CD14-positive monocyte (primary cell): ENCODE data around the gene SH3BGR. TPM values are rescaled to one million over a fixed set of nuclear protein-coding genes. Genes with fewer than 3 reads are reported as not detected.

ENCODE experiments used
- DNase-seq, 3 donors: peaks; one replicate each; pipeline ENCODE4 v3.0.0-alpha.2; 2011 to 2022
- H2AFZ ChIP-seq: 2 replicates; pipeline ENCODE4 v1.6.0; 2012; ENCODE audit warnings: mild to moderate bottlenecking, low read depth, low read length, inconsistent platforms; ENCODE audit not compliant: insufficient read depth, poor library complexity, severe bottlenecking
- H3K27ac ChIP-seq, 2 donors: 1 replicate in 1 of 2; 2 replicates in 1 of 2; pipeline ENCODE4 v1.5.1; 2012 to 2013; ENCODE audit warnings: low read length in 2 of 2, control low read depth in 1 of 2, inconsistent platforms in 1 of 2, low read depth in 1 of 2, mild to moderate bottlenecking in 1 of 2
- H3K27me3 ChIP-seq, 2 donors: one replicate each; pipeline versions ENCODE4 v1.6.0 to v1.6.1; 2011 to 2013; ENCODE audit warnings: low read length in 2 of 2; ENCODE audit not compliant: control insufficient read depth in 2 of 2, insufficient read depth in 2 of 2
- H3K36me3 ChIP-seq, 2 donors: replicated peaks in 1 of 2; 1 replicate in 1 of 2; 2 replicates in 1 of 2; pipeline versions ENCODE4 v1.5.1 to v1.6.1; 2012 to 2013; ENCODE audit warnings: low read length in 2 of 2, control low read depth in 1 of 2, inconsistent platforms in 1 of 2, mild to moderate bottlenecking in 1 of 2; ENCODE audit not compliant: insufficient read depth in 2 of 2, control insufficient read depth in 1 of 2
- H3K4me1 ChIP-seq, 2 donors: 1 replicate in 1 of 2; 2 replicates in 1 of 2; pipeline versions ENCODE4 v1.5.1 to v1.6.1; 2012 to 2013; ENCODE audit warnings: low read length in 2 of 2, control low read depth in 1 of 2, inconsistent platforms in 1 of 2, mild to moderate bottlenecking in 1 of 2, moderate library complexity in 1 of 2; ENCODE audit not compliant: insufficient read depth in 2 of 2, control insufficient read depth in 1 of 2
- H3K4me2 ChIP-seq: replicated peaks from 2 replicates; pipeline ENCODE3; 2012; ENCODE audit warnings: low read length, moderate library complexity, mild to moderate bottlenecking; ENCODE audit not compliant: poor library complexity, severe bottlenecking; ENCODE audit errors: extremely low read depth
- H3K4me3 ChIP-seq, 3 experiments: fragments of 200-600 bp in 1 of 3; sonication (generic) in 1 of 3; replicated peaks in 1 of 3; 1 replicate in 2 of 3; 2 replicates in 1 of 3; pipeline ENCODE4 v1.5.1; 2011 to 2013; ENCODE audit warnings: low read length in 3 of 3, mild to moderate bottlenecking in 3 of 3, control low read depth in 2 of 3, low read depth in 2 of 3, inconsistent platforms in 1 of 3, moderate library complexity in 1 of 3
- H3K79me2 ChIP-seq: 2 replicates; pipeline ENCODE4 v1.6.0; 2012; ENCODE audit warnings: mild to moderate bottlenecking, control low read depth, inconsistent platforms, low read length, moderate library complexity; ENCODE audit not compliant: insufficient read depth
- H3K9ac ChIP-seq: 2 replicates; pipeline ENCODE4 v1.6.0; 2017; ENCODE audit warnings: low read length, mild to moderate bottlenecking; ENCODE audit not compliant: insufficient read depth, poor library complexity, severe bottlenecking
- H3K9me3 ChIP-seq, 2 donors: replicated peaks in 1 of 2; 1 replicate in 1 of 2; 2 replicates in 1 of 2; pipeline versions ENCODE4 v1.5.1 to v1.6.1; 2012 to 2013; ENCODE audit warnings: low read length in 2 of 2, control low read depth in 1 of 2; ENCODE audit not compliant: control insufficient read depth in 1 of 2, insufficient read depth in 1 of 2
- H4K20me1 ChIP-seq: 2 replicates; pipeline ENCODE4 v1.6.0; 2012; ENCODE audit warnings: mild to moderate bottlenecking, low read length, control low read depth, moderate library complexity; ENCODE audit not compliant: insufficient read depth
- H3K27ac Mint-ChIP-seq, 7 donors: one replicate each; pipeline ENCODE4 v1.8.0; 2020; ENCODE audit warnings: mild to moderate bottlenecking in 7 of 7, mixed read lengths in 7 of 7, moderate library complexity in 6 of 7, inconsistent platforms in 2 of 7
- H3K27me3 Mint-ChIP-seq, 3 donors: one replicate each; pipeline ENCODE4 v1.8.0; 2021 to 2022; ENCODE audit warnings: low read depth in 3 of 3, mild to moderate bottlenecking in 3 of 3, mixed read lengths in 3 of 3, moderate library complexity in 3 of 3, inconsistent platforms in 1 of 3
- H3K36me3 Mint-ChIP-seq, 2 donors: one replicate each; pipeline ENCODE4 v1.8.0; 2020; ENCODE audit warnings: mixed read lengths in 2 of 2, inconsistent platforms in 1 of 2, mild to moderate bottlenecking in 1 of 2
- H3K4me1 Mint-ChIP-seq: one replicate; pipeline ENCODE4 v1.8.0; 2020; ENCODE audit warnings: mild to moderate bottlenecking, mixed read lengths
- H3K4me3 Mint-ChIP-seq, 2 donors: one replicate each; pipeline ENCODE4 v1.8.0; 2020; ENCODE audit warnings: mild to moderate bottlenecking in 2 of 2, mixed read lengths in 2 of 2, moderate library complexity in 1 of 2
- H3K9me3 Mint-ChIP-seq, 7 donors: one replicate each; pipeline ENCODE4 v1.8.0; 2020 to 2022; ENCODE audit warnings: mixed read lengths in 7 of 7, mild to moderate bottlenecking in 6 of 7, moderate library complexity in 6 of 7, inconsistent platforms in 2 of 7
- WGBS: methylation state at CpG from one replicate; pipeline ENCODE4 v1.1.5; 2013; ENCODE audit warnings: missing lambda C conversion rate; ENCODE audit not compliant: insufficient coverage; 5-methylcytosine and 5-hydroxymethylcytosine counted together
- intact Hi-C, 2 donors: fragments of 100-400 bp; cut with micrococcal nuclease; formaldehyde crosslinking; loops; one replicate each; pipeline versions ENCODE4 v1.15.0 to v1.15.1; 2023
- polyA plus RNA-seq, 3 donors: library from polyadenylated mRNA; depleted of rRNA in 1 of 3; unstranded in 2 of 3; stranded (reverse) in 1 of 3; fragments of 300-500 nt in 2 of 3; fragments of >200 nt in 1 of 3; fragmentation: Illumina TruSeq in 2 of 3; gene quantifications; 1 replicate in 2 of 3; 2 replicates in 1 of 3; pipeline ENCODE4 v1.2.3, GENCODE V29; 2012 to 2021
- TF ChIP-seq, protein P1 (sequence below): fragments of 200-600 bp; IDR thresholded peaks from one replicate; pipeline ENCODE4 v1.8.0; 2022; ENCODE audit warnings: antibody characterized with exemption, mild to moderate bottlenecking

SH3BGR gene
- polyA plus RNA-seq, 3 donors = 0.36 to 0.72 TPM; not detected in 1

DNA sequence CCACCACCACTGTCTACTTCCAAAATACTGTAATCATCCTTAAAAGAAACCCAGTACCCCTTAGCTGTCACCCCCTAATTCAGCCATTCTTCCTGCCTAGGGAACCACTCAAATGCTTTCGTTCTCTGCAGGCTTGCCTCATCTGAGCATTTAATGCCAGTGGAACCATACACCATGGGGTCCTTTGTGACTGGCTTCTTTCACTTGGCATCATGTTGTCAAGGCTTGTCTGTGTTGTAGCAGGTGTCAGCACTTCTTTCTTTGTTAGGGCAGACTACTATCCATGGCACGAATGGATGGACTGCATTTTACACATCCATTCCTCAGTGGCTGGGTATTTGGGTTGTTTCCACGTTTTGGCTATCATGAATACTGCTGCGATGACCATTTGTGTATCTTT is 28.5 kb downstream of the SH3BGR start:
- Histone ChIP-seq H3K27ac (no peak overlapping the region), H3K4me3 (no peak overlapping the region), H3K4me2 (no peak overlapping the region), H3K4me1 (no peaks in the 10 kb centered on the region), H4K20me1 (no peaks in the 10 kb centered on the region), H3K9ac (no peak overlapping the region), H3K79me2 (no peaks in the 10 kb centered on the region), H2AFZ (no peak overlapping the region), H3K27me3 (no peaks in the 10 kb centered on the region), H3K36me3 (no peaks in the 10 kb centered on the region), H3K9me3 (no peaks in the 10 kb centered on the region)
- no peak overlapping the region for H3K4me3 Mint-ChIP-seq
- TF ChIP-seq, protein P1, sequence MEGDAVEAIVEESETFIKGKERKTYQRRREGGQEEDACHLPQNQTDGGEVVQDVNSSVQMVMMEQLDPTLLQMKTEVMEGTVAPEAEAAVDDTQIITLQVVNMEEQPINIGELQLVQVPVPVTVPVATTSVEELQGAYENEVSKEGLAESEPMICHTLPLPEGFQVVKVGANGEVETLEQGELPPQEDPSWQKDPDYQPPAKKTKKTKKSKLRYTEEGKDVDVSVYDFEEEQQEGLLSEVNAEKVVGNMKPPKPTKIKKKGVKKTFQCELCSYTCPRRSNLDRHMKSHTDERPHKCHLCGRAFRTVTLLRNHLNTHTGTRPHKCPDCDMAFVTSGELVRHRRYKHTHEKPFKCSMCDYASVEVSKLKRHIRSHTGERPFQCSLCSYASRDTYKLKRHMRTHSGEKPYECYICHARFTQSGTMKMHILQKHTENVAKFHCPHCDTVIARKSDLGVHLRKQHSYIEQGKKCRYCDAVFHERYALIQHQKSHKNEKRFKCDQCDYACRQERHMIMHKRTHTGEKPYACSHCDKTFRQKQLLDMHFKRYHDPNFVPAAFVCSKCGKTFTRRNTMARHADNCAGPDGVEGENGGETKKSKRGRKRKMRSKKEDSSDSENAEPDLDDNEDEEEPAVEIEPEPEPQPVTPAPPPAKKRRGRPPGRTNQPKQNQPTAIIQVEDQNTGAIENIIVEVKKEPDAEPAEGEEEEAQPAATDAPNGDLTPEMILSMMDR = no peak
- H3K36me3 Mint-ChIP-seq = no peaks in the 10 kb centered on the region
- peaks cover 0 to 3% (median 2%) of the 10 kb centered on the region in 3 donors for H3K27me3 Mint-ChIP-seq
- no peak overlapping the region for H3K27ac Mint-ChIP-seq
- 86% methylated on average over 1 of the region's 4 CpGs for WGBS
- H3K9me3 Mint-ChIP-seq = no peaks in the 10 kb centered on the region
- intact Hi-C loops = no loop called here
- H3K4me1 Mint-ChIP-seq = peaks cover 1% of the 10 kb centered on the region
- no peak for DNase-seq

DNA sequence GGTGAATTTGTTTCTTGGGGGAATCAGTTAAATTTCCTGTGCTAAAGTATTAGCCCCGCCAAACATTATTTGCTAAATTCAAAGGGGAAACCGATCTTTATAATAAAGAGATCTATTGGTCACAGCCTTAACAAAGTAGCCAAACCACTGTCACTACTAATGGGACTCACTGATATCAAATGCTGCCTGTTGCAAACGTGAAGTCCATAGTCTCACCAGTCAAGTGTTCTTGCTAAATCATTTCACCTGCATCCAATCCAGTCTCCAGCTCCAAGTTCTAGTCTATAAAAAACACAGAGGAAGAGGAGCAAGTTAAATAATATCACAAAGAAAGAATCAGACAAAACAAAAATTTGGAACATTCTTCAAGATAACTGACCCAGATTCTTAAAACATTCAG is 30.1 kb downstream of the SH3BGR start:
- Histone ChIP-seq H3K79me2 (no peaks in the 10 kb centered on the region), H3K4me3 (no peak overlapping the region), H2AFZ (no peak overlapping the region), H4K20me1 (no peaks in the 10 kb centered on the region), H3K27ac (no peak overlapping the region), H3K9ac (no peak overlapping the region), H3K27me3 (no peaks in the 10 kb centered on the region), H3K4me2 (no peak overlapping the region), H3K4me1 (no peaks in the 10 kb centered on the region), H3K9me3 (no peaks in the 10 kb centered on the region), H3K36me3 (no peaks in the 10 kb centered on the region)
- Mint-ChIP-seq H3K36me3 (no peaks in the 10 kb centered on the region), H3K27me3 (peaks cover 0 to 3% (median 0%) of the 10 kb centered on the region in 3 donors), H3K4me1 (peaks cover 1% of the 10 kb centered on the region), H3K4me3 (no peak overlapping the region), H3K9me3 (no peaks in the 10 kb centered on the region), H3K27ac (no peak overlapping the region)
- DNase-seq = no peak
- 100% methylated on average over 3 of the region's 3 CpGs for WGBS
- TF ChIP-seq, protein P1 = no peak
- intact Hi-C loops = no loop called here
